ENCODE measurements around the gene UNKL.

UNKL gene

DNA sequence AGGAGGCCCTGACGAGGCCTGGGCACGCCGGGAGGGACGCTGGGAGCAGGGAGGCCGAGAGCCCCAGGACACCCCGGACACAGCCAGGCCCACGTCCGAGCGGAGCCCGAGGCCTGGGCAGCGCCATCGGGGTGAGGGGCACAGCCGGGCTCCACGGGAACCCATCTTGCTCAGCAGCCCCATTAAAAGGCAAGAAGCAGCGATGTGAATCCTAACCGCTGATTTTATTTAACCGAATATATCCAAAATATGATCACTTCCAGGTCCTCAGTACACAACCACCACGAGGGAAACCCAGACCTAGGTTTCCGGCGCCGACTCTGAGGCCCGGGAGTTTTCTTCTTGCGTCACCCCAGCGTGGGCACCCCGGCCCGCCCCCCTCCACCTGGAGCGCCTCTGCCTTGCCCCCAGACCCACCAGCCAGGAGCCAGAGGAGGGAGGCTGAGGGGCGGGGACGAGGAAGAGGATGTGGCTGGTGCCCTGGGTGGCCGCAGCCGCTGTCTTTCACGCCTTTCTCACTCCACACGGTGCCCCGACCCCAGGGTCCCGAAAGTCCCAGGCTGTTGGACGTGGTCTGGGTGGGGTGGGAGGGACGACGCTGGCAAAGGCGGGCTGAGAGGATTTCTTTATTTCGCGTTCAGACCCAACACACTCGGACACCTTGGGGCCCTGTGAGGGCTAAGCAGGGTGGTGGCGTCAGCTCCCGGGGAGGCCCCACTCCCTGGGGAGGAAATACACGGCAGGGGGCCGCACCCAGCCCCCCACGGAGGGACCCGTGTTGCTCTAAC lies 30.4 kb upstream of the UNKL start:
- Histone ChIP-seq H3K27me3 (ENCODE audit: insufficient read depth, poor library complexity, severe bottlenecking) (no peaks in the 10 kb centered on the region), H3K27ac (ENCODE audit: poor library complexity, severe bottlenecking) (no peak overlapping the region), H3K4me1 (ENCODE audit: insufficient read depth, poor library complexity, severe bottlenecking) (no peaks in the 10 kb centered on the region), H3K36me3 (ENCODE audit: low read depth) (no peaks in the 10 kb centered on the region), H3K9me3 (ENCODE audit: severe bottlenecking) (no peaks in the 10 kb centered on the region), H3K4me3 (ENCODE audit: severe bottlenecking) (no peak overlapping the region)
- ATAC-seq (ENCODE audit: low read depth) (no peak), DNase-seq (ENCODE audit: low spot score) (no peak)
- TF ChIP-seq, protein P1, sequence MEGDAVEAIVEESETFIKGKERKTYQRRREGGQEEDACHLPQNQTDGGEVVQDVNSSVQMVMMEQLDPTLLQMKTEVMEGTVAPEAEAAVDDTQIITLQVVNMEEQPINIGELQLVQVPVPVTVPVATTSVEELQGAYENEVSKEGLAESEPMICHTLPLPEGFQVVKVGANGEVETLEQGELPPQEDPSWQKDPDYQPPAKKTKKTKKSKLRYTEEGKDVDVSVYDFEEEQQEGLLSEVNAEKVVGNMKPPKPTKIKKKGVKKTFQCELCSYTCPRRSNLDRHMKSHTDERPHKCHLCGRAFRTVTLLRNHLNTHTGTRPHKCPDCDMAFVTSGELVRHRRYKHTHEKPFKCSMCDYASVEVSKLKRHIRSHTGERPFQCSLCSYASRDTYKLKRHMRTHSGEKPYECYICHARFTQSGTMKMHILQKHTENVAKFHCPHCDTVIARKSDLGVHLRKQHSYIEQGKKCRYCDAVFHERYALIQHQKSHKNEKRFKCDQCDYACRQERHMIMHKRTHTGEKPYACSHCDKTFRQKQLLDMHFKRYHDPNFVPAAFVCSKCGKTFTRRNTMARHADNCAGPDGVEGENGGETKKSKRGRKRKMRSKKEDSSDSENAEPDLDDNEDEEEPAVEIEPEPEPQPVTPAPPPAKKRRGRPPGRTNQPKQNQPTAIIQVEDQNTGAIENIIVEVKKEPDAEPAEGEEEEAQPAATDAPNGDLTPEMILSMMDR (IDR thresholded peaks at IDR 0.05; ENCODE audit: poor library complexity, severe bottlenecking) = no peak

DNA sequence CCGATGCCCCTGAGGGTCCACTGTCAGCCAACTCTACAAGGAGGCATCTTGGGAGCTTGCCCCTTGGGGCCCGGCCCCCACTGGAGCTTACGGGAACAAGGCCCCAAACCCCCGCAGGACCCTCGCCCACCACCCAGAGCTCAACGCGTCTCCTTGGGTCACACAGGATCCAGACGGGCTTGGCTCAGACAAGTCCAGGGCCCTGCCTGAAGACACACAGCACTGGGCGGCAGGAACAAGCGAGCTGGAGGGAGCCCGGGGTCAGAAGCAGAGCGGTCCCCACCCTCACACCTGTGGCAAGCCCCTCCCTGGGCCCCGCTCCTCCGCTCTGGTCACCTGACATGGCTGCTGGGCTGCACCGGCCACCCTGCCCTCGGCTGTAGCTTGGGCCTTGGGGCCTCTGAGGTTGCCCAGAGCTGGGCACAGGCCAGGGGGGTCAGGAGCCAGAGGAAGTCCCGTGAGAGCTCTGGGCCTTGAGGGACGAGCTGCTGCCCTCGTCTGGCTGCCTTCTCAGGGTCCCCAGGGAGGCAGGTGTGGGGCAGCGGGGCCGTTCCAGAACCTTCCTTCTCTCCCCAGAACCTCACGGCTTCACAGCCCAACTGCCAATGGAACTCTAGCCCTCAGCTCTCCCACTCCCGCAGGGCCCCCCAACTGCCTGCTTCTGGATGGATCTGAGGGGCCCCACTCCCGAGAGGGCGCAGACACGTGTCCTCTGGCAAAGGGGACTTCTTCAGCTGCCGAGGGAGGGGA lies 29.7 kb upstream of the UNKL start, which contains the start of gene CCDC154:
CCDC154 (minus strand) TSS at position 577 of the 750 bp plus-strand sequence; CDS start at position 343, 234 bp downstream.
- Histone ChIP-seq H3K4me3 (ENCODE audit: severe bottlenecking) (no peak within 1 kb of the TSS), H3K36me3 (ENCODE audit: low read depth) (no peaks in the 10 kb centered on the region), H3K27ac (ENCODE audit: poor library complexity, severe bottlenecking) (no peak within 1 kb of the TSS), H3K9me3 (ENCODE audit: severe bottlenecking) (no peaks in the 10 kb centered on the region), H3K4me1 (ENCODE audit: insufficient read depth, poor library complexity, severe bottlenecking) (no peaks in the 10 kb centered on the region), H3K27me3 (ENCODE audit: insufficient read depth, poor library complexity, severe bottlenecking) (no peaks in the 10 kb centered on the region)
- TF ChIP-seq, protein P1 (IDR thresholded peaks at IDR 0.05; ENCODE audit: poor library complexity, severe bottlenecking) = no peak
- no peak for DNase-seq (ENCODE audit: low spot score)
- no peak for ATAC-seq (ENCODE audit: low read depth)

DNA sequence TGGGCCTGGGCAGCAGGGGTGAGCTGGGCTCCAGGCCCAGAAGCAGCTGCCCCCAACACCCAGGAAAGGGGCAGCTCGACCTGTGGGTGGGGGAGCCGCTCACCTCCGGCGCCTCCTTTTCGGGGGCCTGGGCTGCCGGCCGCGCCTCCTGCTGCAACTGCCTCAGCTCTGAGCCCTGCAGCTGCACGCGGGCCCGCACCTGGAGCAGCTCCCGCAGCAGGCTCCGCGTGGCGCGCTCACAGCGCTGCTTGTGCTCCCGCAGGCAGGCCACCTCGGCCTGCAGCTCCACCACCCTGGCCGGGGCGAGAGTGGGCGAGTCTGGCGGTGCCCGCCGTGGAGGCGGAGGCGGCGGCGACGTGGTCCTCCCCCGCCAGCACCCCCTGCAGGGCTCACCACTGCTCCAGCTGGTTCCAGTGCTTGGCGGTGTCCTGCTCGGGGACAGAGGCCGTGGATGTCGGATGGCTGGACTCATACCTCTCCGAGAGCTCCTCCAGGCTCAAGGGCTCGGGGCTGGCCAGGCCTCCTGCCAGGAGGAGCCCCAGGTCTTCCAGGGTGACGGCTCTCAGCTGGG lies 29.0 kb upstream of the UNKL start:
- TF ChIP-seq, protein P1 (IDR thresholded peaks at IDR 0.05; ENCODE audit: poor library complexity, severe bottlenecking) = no peak
- DNase-seq (ENCODE audit: low spot score) (no peak), ATAC-seq (ENCODE audit: low read depth) (0 out of 3 replicates have a peak, but pooled peaks have one; percentile 4)
- Histone ChIP-seq H3K4me3 (ENCODE audit: severe bottlenecking) (no peak overlapping the region), H3K36me3 (ENCODE audit: low read depth) (no peaks in the 10 kb centered on the region), H3K27me3 (ENCODE audit: insufficient read depth, poor library complexity, severe bottlenecking) (no peaks in the 10 kb centered on the region), H3K27ac (ENCODE audit: poor library complexity, severe bottlenecking) (no peak overlapping the region), H3K4me1 (ENCODE audit: insufficient read depth, poor library complexity, severe bottlenecking) (no peaks in the 10 kb centered on the region), H3K9me3 (ENCODE audit: severe bottlenecking) (no peaks in the 10 kb centered on the region)

DNA sequence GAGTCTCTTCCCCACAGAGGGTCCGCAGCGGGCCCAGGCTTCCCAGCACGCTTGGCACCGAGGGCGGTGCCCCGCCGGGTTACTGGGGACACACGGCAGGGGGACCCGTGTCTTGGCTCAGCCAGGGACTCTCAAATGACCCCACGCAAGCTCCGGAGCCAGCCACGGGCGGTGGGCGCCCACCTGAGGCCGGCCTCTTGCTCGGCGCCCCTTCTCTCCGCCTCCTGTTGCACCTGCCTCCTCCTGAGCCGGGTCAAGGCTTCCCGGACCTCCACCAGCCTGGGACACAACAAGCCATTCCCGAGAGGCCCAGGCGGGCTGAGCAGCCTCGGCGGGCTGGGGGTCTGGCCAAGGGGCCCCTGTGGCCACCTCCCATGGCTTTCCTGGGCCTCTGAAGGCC lies 28.2 kb upstream of the UNKL start:
- DNase-seq (ENCODE audit: low spot score) (no peak), ATAC-seq (ENCODE audit: low read depth) (no peak)
- no peaks in the 10 kb centered on the region for H3K27me3 ChIP-seq (ENCODE audit: insufficient read depth, poor library complexity, severe bottlenecking)
- H3K27ac ChIP-seq (ENCODE audit: poor library complexity, severe bottlenecking) = no peak overlapping the region
- H3K9me3 ChIP-seq (ENCODE audit: severe bottlenecking) = no peaks in the 10 kb centered on the region
- TF ChIP-seq, protein P1 (IDR thresholded peaks at IDR 0.05; ENCODE audit: poor library complexity, severe bottlenecking) = no peak
- no peaks in the 10 kb centered on the region for H3K4me1 ChIP-seq (ENCODE audit: insufficient read depth, poor library complexity, severe bottlenecking)
- H3K4me3 ChIP-seq (ENCODE audit: severe bottlenecking) = no peak overlapping the region
- H3K36me3 ChIP-seq (ENCODE audit: low read depth) = no peaks in the 10 kb centered on the region

All from RWPE2 (cell line).